Measurements from ENCODE around the gene ATG13.
"Not testable (repeated sequence)": the region's sequence is repeated elsewhere in the genome, so short reads cannot be mapped to it uniquely, and the experiment has no call there.

The ATG13 gene
- total RNA-seq = 102 to 111 reads per million in 2 donors

GRCh38 chr11:46617134-46617971 lies at the start of gene ATG13, which contains the start of gene HARBI1:
Gene ATG13, plus strand, starts transcription at chr11:46617553. Its CDS starts 26,739 bp downstream, at chr11:46644292.
Gene HARBI1, minus strand, starts transcription at chr11:46617227. Its CDS starts 990 bp downstream, at chr11:46616237.
- peak; percentile 83 to 95 (median 90) for DNase-seq

- no peak for DNase-seq
Measured at GRCh38 chr11:46570790-46571398, 46.5 kb upstream of the ATG13 start.

- no peak for DNase-seq
Measured at GRCh38 chr11:46574656-46575055, 42.7 kb upstream of the ATG13 start.

- DNase-seq = no peak
Measured at GRCh38 chr11:46577058-46577457, 40.3 kb upstream of the ATG13 start.

- DNase-seq = no peak
Measured at GRCh38 chr11:46582588-46582987, 34.8 kb upstream of the ATG13 start.

GRCh38 chr11:46583513-46583912 lies 33.8 kb upstream of the ATG13 start:
- DNase-seq = not testable (repeated sequence)

GRCh38 chr11:46588131-46588530 lies 29.2 kb upstream of the ATG13 start:
- no peak for DNase-seq

- no peak for DNase-seq
Measured at GRCh38 chr11:46588915-46589314, 28.4 kb upstream of the ATG13 start.

- DNase-seq = no peak
Measured at GRCh38 chr11:46590740-46591605, 26.4 kb upstream of the ATG13 start.

- DNase-seq = peak; percentile 44 to 93 (median 67)
Measured at GRCh38 chr11:46593550-46594373, 23.6 kb upstream of the ATG13 start, which contains the start of gene AMBRA1. Gene AMBRA1, minus strand, starts transcription at chr11:46594023. Its CDS starts 45,643 bp downstream, at chr11:46548380.

GRCh38 chr11:46594374-46594700 lies 23.0 kb upstream of the ATG13 start:
- DNase-seq = no peak

GRCh38 chr11:46594785-46595184 lies 22.6 kb upstream of the ATG13 start:
- no peak for DNase-seq

- DNase-seq = no peak
Measured at GRCh38 chr11:46597155-46597554, 20.2 kb upstream of the ATG13 start.

GRCh38 chr11:46597609-46598219 lies 19.6 kb upstream of the ATG13 start:
- DNase-seq = no peak

- no peak for DNase-seq
Measured at GRCh38 chr11:46599340-46600193, 17.8 kb upstream of the ATG13 start.

GRCh38 chr11:46600194-46600960 lies 17.0 kb upstream of the ATG13 start:
- DNase-seq = no peak

- DNase-seq = no peak
Measured at GRCh38 chr11:46601129-46601528, 16.2 kb upstream of the ATG13 start.

- no peak for DNase-seq
Measured at GRCh38 chr11:46603704-46604308, 13.5 kb upstream of the ATG13 start.

- no peak for DNase-seq
Measured at GRCh38 chr11:46604796-46605195, 12.6 kb upstream of the ATG13 start.
